Measurements from ENCODE around the gene DGAT2. TPM values are rescaled to one million over a fixed set of nuclear protein-coding genes. Genes with fewer than 3 reads are reported as not detected.
"Not testable (repeated sequence)": the region's sequence is repeated elsewhere in the genome, so short reads cannot be mapped to it uniquely, and the experiment has no call there.

The DGAT2 gene
- total RNA-seq, 1 donor from 2014 or later = 6.2 TPM

DNA sequence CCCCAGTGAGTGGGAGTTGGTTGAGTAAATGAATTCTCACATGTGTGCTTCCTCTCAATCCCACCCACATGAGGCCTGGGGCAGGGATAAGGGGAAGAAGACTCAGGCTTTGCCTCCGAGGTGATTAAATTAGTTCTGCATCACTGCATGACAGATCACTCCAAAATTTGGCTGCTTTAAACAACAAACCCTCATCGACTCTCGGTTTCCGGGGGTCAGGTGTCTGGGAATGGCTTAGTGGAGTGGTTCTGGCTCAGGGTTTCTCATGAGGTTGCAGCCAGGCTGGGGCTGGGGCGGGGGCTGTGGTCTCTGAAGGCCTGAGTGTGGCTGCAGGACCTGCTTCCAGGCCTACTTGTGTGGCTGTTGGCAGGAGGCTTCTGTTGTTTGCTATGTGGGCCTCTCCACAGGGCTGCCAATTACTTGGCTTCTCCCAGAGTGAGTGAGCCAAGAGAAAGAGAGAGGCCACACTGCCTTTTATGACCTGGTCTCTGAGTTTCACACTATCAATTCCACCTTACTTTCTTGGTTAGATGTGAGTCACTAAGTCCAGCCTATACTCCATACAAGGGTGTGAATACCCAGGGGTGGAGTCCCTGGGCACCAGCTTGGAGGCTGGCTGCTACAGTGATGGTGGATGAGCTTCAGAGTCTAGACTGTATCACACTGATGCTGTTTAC lies 35.0 kb upstream of the DGAT2 start:
- TF ChIP-seq, protein P1, sequence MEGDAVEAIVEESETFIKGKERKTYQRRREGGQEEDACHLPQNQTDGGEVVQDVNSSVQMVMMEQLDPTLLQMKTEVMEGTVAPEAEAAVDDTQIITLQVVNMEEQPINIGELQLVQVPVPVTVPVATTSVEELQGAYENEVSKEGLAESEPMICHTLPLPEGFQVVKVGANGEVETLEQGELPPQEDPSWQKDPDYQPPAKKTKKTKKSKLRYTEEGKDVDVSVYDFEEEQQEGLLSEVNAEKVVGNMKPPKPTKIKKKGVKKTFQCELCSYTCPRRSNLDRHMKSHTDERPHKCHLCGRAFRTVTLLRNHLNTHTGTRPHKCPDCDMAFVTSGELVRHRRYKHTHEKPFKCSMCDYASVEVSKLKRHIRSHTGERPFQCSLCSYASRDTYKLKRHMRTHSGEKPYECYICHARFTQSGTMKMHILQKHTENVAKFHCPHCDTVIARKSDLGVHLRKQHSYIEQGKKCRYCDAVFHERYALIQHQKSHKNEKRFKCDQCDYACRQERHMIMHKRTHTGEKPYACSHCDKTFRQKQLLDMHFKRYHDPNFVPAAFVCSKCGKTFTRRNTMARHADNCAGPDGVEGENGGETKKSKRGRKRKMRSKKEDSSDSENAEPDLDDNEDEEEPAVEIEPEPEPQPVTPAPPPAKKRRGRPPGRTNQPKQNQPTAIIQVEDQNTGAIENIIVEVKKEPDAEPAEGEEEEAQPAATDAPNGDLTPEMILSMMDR (IDR thresholded peaks at IDR 0.05) = no peak
- Histone ChIP-seq H3K9me3 (no peaks in the 10 kb centered on the region), H3K4me1 (peaks cover 5% of the 10 kb centered on the region), H3K27ac (no peak overlapping the region), H3K27me3 (no peaks in the 10 kb centered on the region), H3K4me3 (no peak overlapping the region), H3K36me3 (no peaks in the 10 kb centered on the region)
- DNase-seq (peak; percentile 74), ATAC-seq (peak; percentile 78)
- intact Hi-C loops (cut with DNase I) = no loop called here

DNA sequence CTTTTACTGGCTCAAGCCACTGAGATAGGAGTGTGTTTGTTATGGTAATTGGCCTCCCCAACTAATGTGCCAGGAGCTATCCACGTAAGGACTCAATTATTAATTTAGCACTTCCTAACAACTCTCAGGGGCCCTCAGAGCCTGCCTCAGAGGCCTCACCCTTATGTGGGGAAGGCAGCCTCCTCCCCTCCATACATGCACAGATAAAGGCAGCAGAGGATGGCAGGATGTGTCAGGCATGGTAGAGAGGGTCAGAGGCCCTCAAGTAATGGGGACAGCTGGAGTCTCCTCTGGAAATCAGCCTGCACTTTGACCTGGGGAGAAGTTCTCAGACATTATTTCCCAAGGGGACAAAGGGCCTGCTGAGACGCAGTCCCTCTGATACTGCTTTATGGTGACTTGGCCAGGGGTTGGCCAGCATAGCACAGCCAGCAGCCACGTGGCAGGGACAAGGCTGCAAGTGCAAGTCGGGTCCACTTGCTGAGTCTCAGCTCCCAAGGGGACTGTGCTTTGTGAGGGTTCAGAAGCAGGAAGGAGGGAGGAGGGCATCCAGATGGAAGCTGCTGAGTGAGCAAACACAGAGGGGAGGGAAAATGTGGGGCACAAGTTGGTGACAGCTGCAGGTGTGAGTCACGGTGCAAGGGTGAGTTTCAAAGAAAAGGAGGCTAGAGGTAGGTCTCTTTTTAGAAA lies 33.9 kb upstream of the DGAT2 start:
- Histone ChIP-seq H3K36me3 (no peaks in the 10 kb centered on the region), H3K27ac (no peak overlapping the region), H3K9me3 (no peaks in the 10 kb centered on the region), H3K4me1 (peaks cover 5% of the 10 kb centered on the region), H3K27me3 (no peaks in the 10 kb centered on the region), H3K4me3 (no peak overlapping the region)
- intact Hi-C loops (cut with DNase I) = no loop called here
- TF ChIP-seq, protein P1 (IDR thresholded peaks at IDR 0.05) = no peak
- no peak for ATAC-seq
- no peak for DNase-seq

DNA sequence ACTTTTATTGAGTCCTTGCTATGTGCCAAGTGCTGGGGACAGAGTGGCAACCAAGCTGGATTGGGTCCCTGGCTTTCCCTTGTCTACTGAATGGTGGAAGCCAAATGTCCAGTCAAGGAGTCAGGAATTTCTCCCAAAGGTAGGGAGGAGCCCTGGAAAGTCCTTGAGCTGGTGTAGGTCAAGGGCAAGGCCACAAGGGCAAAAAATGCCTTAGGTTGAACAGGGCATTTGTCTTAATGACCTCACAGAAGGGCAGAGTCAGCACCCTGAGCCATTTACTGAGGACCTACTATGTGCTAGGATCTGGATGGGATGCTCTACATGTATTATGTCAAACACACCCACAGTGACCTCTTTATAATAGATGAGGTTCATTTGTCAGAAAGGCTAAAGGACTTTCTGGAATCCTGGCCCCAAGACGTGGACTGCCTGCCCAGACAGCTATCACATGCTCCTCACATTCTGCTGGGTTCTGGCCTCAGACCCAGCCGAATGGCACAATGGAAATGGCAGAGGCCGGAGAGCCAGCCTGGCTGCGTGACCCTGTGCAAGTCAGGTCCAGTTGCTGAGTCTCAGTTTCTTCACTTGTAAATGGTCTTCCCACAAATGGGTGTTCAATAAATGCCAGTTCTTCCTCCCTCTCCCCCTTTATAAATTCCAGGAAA lies 33.3 kb upstream of the DGAT2 start:
- no peaks in the 10 kb centered on the region for H3K27me3 ChIP-seq
- TF ChIP-seq, protein P1 (IDR thresholded peaks at IDR 0.05) = no peak
- no peak overlapping the region for H3K4me3 ChIP-seq
- H3K27ac ChIP-seq = no peak overlapping the region
- ATAC-seq (no peak), DNase-seq (no peak)
- intact Hi-C loops (cut with DNase I) = no loop called here
- no peaks in the 10 kb centered on the region for H3K36me3 ChIP-seq
- H3K9me3 ChIP-seq = no peaks in the 10 kb centered on the region
- peaks cover 5% of the 10 kb centered on the region for H3K4me1 ChIP-seq

DNA sequence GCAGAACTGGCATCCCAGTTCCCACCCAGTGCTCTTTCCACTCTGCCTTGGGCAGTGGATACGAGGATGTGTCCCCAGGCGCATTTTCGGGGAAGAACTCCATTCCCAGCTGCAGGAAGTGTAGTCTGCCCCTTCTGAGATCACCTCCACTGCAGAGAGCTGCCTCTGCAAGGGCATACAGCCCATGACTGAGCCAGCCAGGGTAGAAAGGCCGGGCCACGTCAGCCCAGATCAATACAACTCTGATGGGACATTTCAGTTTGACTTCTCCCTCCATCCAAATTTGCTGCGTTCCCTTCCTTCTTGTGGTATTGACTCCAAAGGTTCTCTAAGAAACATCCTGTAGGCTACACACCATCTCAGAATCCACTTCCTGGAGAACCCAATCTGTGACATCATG lies 31.3 kb upstream of the DGAT2 start:
- no peak overlapping the region for H3K4me3 ChIP-seq
- no peak for DNase-seq
- intact Hi-C loops (cut with DNase I) = no loop called here

DNA sequence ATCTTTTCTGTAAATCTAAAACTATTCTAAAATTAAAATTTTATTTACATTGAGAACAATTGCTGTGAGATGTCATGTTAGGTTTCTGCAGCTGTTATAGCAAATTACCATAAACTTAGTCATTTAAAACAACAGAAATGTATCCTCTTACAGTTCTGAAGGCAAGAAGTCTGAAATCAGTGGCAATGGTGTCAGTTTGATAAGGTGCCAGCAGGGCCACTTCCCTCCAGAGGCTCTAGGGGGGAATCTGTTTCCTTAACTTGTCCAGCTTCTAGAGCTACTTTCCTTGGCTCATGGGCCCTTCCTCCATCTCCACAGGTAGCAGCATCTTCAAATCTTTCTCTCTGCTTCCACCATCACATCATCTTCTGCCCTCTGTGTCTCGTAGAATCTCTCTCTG lies 27.9 kb upstream of the DGAT2 start:
- no peaks in the 10 kb centered on the region for H3K36me3 ChIP-seq
- intact Hi-C loops (cut with DNase I) = no loop called here
- no peak for DNase-seq
- H3K9me3 ChIP-seq = no peaks in the 10 kb centered on the region
- no peak overlapping the region for H3K27ac ChIP-seq
- TF ChIP-seq, protein P1 (IDR thresholded peaks at IDR 0.05) = no peak
- no peaks in the 10 kb centered on the region for H3K27me3 ChIP-seq
- H3K4me3 ChIP-seq = no peak overlapping the region
- ATAC-seq = no peak
- H3K4me1 ChIP-seq = no peaks in the 10 kb centered on the region

More for the DNA sequence above, 31.3 kb upstream of the DGAT2 start:
- H3K4me1 ChIP-seq = peaks cover 5% of the 10 kb centered on the region
- no peaks in the 10 kb centered on the region for H3K27me3 ChIP-seq
- no peaks in the 10 kb centered on the region for H3K9me3 ChIP-seq
- no peaks in the 10 kb centered on the region for H3K36me3 ChIP-seq
- TF ChIP-seq, protein P1 (IDR thresholded peaks at IDR 0.05) = no peak
- no peak for ATAC-seq
- no peak overlapping the region for H3K27ac ChIP-seq

DNA sequence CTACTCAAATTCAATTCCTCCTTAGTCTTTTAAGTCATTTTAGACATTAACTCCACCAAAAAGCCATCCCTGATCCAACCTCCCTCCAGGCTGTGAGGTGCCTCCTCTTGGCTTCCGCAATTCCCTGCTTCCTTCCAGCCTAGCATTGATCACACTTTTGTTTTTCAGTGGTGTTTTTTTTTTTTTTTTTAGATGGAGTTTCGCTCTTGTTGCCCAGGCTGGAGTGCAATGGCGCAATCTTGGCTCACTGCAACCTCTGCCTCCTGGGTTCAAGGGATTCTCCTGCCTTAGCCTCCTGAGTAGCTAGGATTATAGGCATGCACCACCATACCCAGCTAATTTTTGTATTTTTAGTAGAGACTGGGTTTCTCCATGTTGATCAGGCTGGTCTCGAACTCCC lies 25.4 kb upstream of the DGAT2 start:
- H3K27ac ChIP-seq; H3K4me1 ChIP-seq; DNase-seq; H3K36me3 ChIP-seq; H3K27me3 ChIP-seq; ATAC-seq; H3K4me3 ChIP-seq; H3K9me3 ChIP-seq; intact Hi-C loops (cut with DNase I): not testable (repeated sequence)

Measured in upper lobe of right lung (tissue), 1 donor.